Measurements from ENCODE around the gene CYP26C1.

Gene CYP26C1

DNA sequence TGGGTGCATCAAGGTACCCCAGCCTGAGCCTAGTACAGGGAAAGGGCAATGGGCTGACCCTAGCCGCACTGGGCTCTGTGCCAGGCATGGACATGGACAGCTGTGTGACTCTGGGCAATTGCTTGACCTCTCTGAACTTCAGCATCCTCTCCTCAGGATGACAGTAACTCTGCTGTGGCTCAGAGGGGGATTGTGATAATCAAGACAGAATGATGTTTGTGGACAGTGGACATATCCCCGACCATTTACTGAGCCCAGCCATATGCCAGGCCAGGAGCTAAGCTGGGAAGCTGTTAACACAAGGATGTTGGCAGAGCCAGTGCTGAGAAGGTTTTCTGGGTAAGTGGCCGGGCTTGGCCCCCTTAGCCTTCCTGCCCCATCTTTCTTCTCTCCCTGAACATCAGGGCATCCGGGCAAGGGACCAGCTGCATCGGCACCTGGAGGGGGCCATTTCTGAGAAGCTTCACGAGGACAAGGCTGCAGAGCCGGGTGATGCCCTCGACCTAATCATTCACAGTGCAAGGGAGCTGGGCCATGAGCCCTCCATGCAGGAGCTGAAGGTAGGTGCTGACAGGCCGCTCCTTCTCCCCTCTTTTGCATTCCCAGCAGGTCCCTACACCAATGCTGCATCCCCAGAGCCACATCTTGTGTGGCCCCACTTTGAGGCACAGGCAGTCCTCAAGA lies 3.5 kb downstream of the CYP26C1 start:
- DNase-seq (ENCODE audit: low spot score): no peak

DNA sequence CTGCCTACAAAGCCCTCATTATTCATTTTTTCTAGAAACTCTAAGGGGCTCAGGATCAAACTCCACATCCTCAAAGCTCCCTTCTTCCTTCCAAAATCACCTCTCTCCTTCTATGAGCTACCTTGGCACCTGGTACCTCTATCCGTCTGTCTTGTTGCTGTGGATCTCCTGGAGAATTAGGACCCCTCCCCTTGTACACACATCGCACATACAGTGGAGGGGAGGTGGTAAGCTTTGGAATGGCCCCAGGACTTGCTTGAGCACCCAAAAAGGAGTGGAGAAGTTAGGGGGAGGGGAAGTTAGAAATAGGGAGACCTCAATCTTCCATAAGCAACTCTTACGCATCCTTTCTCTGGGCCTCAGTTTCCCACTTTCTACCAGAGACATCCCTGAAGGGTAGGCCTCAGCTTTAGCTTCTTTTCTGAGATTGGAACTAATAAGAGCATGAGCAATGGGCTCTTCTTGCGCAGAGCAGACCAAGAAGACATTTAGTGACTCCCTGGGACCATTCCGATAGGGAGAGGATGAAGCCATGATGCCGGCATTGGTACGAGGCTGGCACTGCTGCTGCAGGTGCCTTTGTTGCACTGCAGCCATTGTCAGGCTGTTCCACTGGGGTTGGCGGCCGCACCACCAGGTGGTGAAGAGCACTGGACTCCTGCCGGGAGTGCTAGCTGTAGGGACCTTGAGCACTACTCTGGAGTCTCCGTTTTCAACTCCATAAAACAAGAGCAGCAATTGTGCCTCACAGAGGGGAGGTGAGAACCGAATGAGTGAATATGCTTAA lies 4.5 kb downstream of the CYP26C1 start:
- no peak for DNase-seq (ENCODE audit: low spot score)

DNA sequence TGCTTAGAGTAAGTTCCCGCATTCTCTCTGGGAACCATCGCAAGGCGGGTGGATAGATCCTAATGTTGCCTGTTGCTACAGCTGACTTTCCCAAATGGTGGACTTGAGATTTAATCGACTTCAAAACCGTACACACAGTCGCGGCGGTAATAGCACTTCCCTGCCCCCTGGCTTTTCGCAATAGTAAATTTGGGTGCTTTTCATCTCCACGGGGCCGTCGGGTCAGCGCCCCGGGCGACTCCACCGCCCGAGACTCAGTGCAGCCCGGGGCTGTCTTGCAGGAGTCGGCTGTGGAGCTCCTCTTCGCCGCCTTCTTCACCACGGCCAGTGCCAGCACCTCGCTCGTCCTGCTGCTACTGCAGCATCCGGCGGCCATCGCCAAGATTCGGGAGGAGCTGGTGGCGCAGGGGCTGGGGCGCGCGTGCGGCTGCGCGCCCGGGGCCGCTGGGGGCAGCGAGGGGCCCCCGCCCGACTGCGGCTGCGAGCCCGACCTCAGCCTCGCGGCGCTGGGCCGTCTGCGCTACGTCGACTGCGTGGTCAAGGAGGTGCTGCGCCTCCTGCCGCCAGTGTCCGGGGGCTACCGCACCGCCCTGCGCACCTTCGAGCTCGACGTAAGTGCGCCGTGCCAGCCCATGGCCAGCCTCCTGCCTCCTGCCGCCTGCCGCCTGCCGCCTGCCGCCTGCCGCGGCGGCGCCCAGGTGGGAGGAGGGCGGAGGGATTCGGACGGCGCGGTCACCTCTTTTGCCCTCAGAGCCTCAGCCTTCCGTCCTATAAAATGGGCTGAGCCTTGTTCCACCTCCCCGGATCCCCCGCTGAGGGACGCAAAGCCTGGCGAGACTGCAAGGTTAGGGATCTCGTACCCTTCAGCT lies 5.3 kb downstream of the CYP26C1 start:
- peak; percentile 32 for DNase-seq (ENCODE audit: low spot score)

DNA sequence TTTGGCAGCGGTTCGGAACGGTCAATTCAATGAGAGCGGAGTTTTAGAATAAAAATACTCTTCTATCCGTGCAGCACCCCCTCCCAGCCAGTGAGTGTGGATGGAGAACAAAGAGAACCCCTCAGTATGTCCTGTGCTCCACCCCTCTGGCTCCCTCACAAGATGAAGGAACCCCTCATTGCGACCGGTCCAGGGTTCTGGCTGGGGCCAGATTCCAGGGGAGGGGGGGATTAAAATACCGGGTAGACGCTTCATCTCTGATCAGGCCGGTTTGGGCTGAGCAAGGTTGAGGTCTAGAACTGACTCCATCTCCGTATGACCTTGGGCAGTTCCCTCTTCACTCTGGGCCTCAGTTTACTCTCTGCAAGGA lies 5.9 kb downstream of the CYP26C1 start:
- DNase-seq (ENCODE audit: low spot score): no peak

DNA sequence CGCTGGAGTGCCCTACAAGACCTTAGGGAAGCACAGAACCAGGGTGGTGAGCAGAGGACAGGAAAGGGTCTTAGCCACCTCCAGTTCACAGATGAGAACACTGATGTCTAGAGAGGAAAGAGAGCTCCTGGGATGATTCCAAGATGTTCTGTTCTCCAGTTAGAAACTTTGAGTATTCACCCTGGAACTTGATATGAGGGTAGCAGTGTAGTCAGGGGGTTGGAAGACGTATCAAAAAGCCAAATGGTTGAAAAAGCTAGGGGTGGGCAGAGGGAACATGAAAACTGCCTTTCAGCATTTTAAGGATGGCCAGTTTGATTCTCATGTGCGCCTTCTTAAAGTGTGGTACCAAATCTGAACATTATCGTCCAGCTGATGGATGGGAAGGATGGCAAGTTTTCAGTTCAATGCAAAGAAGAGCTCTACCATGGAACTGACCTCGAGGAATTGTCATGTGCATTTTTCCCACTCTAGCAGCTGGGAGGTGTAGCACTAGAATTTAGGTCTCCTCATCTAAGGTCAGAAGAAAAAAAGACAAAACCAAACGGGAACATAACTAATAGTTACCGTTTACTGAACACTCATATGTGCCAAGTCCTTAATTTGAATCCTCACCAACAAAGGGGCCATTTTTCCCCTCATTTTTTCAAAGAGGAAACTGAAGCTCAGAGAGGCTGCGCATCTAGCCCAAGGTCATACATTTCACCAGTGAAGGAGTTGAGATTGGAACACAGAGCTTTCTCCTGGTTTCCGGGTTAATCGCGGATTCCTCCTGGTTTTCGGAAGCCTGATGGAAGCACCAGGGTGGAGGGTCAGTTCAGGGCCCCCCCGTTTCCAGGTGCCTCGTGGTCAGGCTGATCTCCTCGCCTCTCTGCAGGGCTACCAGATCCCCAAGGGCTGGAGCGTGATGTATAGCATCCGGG lies 7.1 kb downstream of the CYP26C1 start:
- no peak for DNase-seq (ENCODE audit: low spot score)

DNA sequence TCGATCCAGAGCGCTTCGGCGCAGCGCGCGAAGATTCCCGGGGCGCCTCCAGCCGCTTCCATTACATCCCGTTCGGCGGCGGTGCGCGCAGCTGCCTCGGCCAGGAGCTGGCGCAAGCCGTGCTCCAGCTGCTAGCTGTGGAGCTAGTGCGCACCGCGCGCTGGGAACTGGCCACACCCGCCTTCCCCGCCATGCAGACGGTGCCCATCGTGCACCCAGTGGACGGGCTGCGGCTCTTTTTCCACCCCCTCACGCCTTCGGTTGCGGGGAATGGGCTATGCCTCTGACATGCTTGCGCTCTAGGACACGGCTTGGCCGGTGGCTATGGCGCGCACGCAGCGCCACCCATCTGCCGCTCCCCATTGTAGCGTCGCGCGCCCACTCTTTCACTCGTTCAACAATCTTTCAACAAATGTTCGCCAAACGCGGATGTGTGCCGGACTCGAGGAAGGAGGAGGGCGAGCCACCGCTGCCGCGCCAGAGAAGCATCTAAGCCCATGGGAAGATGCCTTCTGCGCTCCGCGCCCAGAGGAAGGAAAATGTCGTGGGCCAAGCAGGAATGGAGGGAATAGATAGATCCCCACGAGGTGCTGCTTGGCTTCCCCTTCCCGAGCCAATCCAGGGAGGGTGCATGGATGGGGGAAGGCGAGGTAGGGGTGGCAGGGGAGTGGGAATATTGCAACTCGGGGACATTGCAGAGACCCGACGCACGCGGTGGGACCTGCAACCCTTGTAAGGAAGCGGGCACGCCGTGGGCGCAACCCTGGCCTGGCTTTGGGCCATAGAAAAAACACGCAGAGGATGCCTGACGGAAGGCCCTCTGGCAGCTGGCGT lies 8.0 kb downstream of the CYP26C1 start:
- DNase-seq (ENCODE audit: low spot score): peak; percentile 69

DNA sequence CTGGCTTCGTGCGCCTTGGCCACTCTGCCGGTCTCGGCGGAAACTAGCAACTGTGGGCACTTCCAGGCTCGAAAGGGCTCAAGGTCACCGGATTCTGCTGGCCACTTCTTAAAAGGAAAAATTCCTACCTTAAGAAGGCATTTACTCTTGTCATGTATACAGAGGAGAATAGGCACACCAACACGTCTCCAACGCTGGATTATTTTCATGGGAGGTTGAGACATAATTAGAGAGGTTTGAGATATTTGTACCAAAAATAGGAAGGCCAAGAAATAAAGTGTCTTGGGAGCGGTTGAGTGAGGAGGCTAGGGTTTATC lies 8.6 kb downstream of the CYP26C1 start:
- no peak for DNase-seq (ENCODE audit: low spot score)

- DNase-seq (ENCODE audit: low spot score): no peak
Measured at GRCh38 chr10:93070378-93071176, 10.0 kb downstream of the CYP26C1 start.

DNA sequence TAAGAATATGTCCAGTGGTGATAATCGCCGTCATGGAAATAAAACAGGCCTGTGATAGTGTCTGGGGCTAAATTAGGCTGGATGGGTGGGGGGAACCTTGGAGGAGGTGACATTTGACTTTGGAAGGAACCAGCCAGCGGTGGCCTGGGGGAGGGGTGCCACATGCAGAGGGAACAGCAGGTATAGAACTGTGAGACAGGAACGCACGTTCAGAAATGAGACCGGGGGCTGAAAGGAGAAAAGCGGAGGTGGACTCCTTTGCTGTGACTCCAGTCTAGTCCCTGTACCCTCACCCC lies 10.5 kb downstream of the CYP26C1 start:
- no peak for DNase-seq (ENCODE audit: low spot score)

- no peak for DNase-seq (ENCODE audit: low spot score)
Measured at GRCh38 chr10:93071674-93072224, 11.2 kb downstream of the CYP26C1 start.

- no peak for DNase-seq (ENCODE audit: low spot score)
Measured at GRCh38 chr10:93072225-93072712, 11.7 kb downstream of the CYP26C1 start.

- DNase-seq (ENCODE audit: low spot score): no peak
Measured at GRCh38 chr10:93072713-93073538, 12.3 kb downstream of the CYP26C1 start.

- DNase-seq (ENCODE audit: low spot score): no peak
Measured at GRCh38 chr10:93073539-93074146, 13.0 kb downstream of the CYP26C1 start, which contains the start of gene CYP26A1. Gene CYP26A1 (plus strand): TSS chr10:93073893. CDS start chr10:93073935, 42 bp downstream.

DNA sequence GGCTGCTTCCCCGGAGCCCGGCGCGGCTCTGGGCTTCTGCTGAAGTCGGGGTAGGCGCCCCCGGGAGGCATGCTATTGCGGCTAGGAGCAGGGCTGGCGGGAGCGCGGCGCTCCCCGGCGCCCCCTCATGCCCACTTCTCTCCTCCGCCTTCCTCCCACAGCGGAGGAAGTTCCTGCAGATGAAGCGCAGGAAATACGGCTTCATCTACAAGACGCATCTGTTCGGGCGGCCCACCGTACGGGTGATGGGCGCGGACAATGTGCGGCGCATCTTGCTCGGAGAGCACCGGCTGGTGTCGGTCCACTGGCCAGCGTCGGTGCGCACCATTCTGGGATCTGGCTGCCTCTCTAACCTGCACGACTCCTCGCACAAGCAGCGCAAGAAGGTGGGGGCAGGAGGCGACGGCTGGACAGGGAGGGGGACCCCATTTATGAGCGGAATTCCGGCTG lies 13.6 kb downstream of the CYP26C1 start:
- DNase-seq (ENCODE audit: low spot score): no peak

DNA sequence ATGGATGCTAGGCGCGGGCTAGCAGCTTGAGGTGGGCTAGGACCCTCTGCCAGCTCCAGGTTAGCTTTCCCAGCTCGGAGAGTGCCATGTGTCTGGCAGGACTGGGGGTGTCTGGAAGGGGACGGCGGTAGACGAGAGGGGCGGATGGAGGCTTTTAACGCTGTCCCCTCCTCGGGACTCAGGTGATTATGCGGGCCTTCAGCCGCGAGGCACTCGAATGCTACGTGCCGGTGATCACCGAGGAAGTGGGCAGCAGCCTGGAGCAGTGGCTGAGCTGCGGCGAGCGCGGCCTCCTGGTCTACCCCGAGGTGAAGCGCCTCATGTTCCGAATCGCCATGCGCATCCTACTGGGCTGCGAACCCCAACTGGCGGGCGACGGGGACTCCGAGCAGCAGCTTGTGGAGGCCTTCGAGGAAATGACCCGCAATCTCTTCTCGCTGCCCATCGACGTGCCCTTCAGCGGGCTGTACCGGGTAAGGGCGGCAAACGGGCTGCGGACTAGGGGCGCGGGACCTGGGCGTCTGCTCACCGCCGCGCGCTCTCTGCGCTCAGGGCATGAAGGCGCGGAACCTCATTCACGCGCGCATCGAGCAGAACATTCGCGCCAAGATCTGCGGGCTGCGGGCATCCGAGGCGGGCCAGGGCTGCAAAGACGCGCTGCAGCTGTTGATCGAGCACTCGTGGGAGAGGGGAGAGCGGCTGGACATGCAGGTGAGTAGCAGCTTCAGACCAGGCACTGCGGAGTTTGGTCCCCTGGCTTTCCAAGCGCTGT lies 14.2 kb downstream of the CYP26C1 start:
- DNase-seq (ENCODE audit: low spot score): no peak

DNA sequence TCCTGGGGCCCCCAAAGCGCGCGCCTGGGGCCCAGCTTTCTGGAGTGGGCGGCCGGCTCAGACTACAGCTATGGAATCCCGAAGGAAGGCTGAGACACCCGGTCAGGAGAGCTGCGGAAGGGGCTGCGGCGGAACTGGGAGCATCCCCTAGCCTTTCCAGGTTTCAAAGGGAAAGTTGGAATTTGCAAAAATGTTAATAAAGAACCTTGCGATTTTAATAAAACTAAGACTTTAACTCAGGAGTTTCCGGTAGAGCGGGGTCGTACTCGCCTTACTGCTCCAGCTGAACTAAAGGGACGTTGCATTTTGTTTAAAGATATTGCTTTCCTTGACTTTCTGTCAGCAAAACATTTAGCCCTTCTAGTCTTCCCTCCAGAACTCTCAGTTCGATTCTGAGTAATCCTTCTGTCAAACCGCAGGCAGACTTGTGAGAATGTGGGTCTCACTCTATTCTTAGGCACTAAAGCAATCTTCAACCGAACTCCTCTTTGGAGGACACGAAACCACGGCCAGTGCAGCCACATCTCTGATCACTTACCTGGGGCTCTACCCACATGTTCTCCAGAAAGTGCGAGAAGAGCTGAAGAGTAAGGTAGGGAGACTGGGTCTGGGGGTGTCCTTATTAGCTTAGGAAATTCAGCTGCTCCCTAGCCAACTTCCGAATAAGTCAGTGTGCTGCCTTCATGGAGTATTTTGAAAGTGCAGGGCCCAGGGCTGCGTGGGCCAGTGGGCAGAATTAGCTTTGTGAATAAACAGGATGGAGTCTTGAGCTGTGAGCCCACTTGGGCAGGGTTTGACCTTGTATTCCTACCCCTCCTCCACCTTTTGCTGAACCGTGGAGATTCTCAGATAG lies 15.0 kb downstream of the CYP26C1 start:
- no peak for DNase-seq (ENCODE audit: low spot score)
